HG03103 (cell line): ENCODE measurements around the gene SATB1.

Experiments
- ATAC-seq: cut with Tn5 transposase; IDR thresholded peaks from one replicate; pipeline ENCODE4 v1.9.1; 2021; ENCODE audit warnings: low read depth; ENCODE audit not compliant: unreplicated experiment

The SATB1 gene

DNA sequence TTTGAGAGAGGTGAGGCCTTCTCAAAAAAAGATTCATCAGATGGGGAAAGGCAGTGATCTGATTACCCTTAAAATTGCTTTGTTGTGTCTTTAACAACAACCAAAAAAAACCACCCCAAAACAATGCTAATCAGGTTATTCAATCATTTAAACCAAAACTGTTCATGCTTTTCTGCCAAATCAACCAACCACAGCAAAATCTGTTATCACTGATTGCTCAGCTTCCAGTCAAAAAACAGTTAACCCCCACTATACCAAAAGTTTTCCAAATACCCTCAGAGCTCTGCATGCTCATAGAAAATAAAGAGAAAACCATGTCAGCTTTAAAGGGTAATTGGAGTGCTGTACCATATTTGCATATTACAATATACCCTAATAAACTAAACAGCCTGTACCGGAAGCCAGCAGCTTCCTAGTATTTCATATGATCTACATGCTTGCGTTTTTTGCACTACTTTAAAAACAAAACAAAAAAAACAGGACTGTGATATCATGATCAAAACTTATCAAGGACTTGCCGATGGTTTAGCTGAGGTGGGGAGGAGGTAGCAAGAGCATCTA lies 22.8 kb downstream of the SATB1 start:
- no peak for ATAC-seq

DNA sequence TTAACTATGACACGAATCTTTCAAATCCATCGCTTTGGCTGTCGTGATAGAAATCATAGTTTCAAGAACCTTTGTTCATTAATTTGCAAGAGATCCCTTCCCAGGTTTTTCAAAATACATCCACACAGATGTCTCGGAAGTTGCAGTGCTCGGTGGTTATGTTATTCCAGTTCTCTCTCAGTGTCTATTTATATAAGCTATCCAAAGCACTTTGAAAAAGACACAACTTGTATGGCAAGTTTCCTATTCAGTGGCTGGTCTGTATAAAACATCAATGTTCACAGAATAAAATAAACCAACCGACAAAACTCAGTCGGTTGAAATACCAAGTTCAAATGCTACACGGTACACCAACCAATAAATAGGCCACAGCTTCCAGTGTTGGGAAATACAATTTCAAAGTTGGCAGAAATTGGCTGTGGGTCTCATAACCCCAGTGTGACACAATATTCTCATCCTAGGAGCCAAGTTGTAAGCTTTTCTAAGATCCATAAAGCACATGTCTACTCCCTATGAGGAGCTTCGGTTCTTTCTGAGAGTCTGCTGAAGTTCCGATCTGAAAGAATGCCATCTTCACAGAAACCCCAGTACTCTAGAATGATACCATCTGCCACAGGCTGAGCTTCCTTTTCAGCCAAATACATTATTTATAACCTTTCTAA lies 23.7 kb downstream of the SATB1 start:
- ATAC-seq: no peak

DNA sequence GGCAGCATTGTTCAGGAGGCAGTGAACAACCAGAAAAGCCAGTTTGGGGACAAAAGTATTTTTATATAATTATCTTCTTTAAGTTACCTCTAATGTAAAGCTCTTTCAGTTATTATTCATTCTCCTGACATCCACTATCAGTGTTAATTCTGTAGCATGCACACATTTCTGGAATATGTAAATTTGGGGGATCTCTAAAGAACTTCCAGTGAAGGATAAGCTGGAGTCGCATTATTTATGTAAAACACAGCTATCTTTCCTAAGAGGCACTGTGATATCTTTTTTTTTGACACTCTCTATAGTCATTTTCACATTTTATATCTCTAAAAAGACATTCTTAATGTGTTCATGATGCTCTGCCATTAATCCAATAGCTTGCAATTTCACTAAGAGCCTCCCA lies 26.7 kb downstream of the SATB1 start:
- no peak for ATAC-seq

DNA sequence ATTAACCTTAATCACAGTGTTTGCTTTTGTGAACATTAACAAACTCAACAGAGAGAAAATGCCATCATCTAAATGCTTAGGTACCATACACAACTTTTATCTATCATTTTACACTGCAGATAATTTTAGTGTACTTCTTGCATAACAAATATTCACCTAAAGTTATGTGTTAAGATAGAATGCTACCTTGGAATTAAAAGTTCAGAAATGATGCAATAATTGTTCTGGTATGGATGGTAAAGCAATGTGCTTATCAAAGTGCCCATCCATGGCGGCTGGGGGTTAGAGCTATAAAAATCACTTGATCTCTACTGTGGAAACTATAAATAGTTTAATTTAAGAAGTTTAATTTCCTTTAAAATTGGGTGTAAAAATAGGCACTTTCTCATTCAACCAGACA lies 28.7 kb downstream of the SATB1 start:
- no peak for ATAC-seq

DNA sequence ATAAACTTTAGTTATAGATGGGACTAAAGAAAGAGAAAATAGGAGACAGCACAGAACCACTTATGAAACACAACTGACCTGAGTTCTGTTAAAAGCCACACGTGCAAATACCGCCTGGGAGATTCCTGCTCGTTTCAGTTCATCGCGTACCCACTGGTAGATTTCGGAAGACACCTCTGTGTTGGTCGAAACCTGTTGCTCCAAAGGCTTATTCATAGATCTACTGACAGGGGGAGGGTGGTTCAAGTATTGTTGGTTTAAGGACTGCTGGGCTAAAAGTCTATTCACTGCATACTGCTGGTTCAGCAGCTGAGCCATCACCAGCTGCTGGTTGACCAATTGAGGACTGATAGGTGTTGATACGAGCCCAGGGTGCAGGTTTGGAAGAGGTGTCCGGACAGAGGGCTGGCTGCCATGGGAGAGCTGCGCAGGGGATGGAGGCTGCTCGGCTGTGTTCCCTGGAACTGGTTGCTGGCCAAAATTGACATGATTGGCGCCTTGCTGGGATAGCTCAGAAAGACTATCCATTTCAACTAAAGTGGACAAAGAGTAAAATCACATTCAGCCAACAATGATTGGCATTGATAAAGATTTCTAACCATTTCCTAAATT lies 30.6 kb downstream of the SATB1 start:
- ATAC-seq: no peak

DNA sequence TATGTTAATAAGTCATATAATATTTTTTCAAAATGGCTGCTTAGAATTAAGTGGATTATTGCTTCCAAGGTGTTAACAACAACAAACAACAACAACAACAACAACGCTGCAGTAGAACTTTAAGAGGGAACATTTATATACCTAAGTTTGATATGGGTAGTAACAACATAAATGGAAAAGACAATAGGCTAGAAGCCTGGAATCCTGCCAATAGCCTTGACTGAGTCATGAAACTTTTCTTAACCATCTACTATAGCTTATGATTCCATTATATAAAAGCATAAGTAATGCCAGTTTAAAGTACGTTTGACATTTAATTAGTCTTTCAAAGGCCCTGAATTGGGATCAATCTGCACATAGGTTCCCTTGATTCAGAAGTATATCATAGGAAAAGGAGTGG lies 31.2 kb downstream of the SATB1 start:
- no peak for ATAC-seq

DNA sequence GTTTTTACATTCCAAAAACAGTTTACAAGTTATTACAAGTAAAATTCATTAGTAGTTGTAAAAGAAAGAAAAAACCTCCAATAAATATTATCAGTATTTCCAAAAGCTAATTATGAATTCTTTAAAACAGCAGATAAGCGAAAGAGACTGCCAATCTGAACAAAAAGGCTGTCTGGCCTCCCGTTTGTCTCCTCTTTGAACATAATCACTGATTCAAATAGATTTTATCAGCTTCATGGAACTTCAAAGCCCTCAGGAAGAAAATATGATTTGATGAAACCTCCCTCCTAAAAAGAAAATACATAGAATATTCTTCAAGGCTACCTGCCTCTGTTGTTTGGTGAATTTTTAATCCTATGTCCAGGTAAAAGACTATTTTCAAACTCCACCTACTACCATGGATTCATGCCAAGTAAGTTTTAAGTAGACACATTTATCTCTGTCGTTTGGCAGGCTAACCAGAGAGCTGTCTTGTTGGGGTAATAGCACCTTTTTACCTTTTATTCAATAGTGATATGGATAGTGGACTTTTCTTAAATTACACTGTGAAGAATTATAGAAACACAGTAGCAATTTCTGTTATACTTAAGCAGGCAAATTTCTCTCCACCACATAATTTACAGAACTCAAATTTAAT lies 35.0 kb downstream of the SATB1 start:
- ATAC-seq: no peak

DNA sequence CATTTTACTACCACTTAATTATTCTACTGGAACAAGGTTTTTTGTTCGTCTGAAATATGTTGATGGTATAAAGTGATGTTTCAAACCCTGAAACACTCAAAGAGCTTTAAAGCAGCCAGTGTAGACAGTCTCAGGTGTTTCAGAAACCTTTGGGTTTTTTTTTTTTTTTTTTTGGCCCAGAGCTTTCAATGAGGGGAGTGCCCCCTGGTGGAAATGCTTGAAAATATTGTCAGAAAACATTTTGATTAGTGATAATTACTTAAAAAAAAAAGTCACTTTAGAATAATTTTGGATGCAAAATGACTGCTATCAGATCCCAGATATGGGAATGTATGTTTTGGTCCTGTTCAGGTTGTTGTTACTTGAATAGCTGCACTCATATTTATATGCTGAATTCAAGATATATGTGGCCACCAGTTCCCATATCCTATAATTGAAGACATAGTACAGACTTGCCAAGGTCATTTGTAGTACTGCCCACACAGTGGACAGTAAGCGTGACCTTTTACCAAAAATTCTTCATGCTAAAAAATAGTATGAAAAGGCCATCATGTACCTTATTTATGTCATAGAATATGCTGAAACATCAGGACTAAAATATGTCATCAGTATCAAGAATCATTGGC lies 35.9 kb downstream of the SATB1 start:
- ATAC-seq: no peak

DNA sequence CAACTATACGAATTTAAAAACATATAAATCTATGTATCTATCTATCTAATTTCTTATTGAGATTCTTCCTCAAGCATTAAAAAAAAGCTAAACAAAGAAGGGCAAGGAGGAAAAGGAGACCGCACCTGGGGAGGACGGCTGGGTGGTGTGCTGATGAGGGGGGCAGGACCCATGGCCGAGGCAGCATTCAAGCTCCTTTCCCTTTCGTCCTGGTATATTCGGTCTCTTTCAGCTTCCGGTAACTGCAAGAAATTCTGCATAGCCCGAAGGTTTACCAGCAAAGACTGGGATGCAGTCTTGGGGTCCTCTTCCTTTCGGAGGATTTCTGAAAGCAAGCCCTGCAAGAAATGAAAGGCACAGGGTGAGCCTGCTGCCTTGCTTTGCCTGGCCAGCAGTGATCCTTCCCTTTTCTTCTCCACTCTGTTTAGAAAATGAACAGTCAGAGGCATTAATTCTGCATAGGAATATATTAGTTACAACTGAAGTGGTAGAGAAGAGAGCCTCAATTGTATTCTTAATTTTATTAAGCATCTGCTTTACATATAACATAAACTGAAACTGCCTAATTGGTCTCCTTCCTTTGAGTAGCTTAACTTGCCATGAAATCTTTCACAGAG lies 38.8 kb downstream of the SATB1 start:
- ATAC-seq: no peak

DNA sequence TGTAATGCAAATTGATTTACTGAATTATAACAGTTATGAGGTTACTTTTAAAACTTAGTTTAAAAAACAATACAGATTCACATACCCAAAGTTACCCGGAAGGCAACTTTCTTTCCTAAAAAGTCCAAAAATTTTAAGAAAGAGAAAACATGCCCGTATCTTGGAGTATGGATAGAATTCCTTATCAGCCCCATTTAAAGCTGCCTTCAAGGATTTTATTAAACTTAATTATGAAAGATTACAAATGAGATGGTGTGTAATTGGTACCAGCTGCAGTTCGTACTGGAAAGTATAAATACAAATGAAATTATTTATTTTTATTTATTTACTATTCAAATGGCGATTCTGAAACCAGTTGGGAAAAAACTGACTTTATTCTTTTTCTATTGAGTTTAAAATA lies 39.4 kb downstream of the SATB1 start:
- ATAC-seq: no peak

DNA sequence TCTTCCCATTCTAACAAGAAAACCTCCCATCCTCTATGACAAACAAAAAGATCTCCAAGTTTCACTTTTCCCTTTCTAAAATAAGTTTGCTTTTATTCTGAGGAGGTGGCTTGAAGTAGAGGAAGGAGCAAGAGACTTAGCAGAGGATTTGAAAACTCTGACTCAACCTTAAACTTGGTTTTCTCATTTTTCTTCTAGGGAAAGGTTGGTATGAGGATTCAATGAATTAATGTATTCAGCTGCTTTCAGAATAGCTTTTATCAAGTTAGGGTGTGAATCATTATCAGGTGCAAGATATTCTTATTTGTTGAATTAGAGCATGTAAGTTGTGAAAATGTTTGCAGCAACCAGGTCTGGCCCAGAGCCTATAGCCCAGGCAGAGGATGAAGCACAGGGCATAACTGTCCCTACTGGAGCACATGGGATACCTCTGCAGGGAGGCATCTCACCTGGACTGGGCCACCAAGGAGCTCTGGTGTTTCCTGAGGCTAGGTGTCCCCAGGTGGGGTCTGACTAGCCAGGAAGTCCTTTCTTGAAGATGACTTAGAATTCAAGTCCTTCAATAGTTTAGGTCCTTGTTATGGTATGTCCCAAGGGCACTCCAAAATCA lies 42.3 kb downstream of the SATB1 start:
- ATAC-seq: no peak

DNA sequence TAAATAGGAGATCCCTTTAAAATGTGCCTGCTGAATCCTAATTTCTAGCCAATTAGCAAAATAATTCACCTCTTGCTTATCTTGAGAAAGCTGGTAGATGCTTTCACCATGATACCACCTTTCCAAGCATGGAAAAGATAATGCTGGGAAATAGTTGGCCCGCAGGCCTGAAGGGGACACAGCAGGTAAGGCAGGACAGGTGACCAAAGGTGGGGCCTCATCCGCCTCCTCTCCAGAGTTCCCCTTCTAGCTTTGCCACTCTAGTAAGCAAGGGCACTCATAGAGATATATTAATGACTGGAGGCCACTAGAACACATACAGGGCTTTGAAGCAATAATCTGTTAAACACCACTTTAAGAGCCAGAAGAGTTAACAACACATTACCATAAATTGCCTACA lies 45.5 kb downstream of the SATB1 start:
- ATAC-seq: no peak

DNA sequence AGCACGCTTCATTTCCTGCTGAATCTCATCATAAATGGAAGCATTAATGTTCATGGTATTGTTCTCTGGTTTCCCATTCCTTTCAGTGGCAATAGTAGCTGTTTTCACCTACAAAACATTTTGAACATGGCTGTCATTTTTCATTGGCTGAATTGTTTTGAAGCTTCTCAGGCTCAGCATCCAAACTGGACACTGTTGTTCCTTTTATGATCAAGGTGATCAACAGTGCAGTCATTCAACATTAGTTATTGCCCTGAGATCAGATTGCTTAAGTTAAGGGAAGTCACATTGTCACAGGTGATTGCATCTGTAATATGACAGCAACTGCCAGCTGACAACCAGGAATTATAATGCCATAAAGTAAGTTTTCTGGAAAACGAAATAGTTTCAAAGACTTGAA lies 46.9 kb downstream of the SATB1 start:
- ATAC-seq: no peak

DNA sequence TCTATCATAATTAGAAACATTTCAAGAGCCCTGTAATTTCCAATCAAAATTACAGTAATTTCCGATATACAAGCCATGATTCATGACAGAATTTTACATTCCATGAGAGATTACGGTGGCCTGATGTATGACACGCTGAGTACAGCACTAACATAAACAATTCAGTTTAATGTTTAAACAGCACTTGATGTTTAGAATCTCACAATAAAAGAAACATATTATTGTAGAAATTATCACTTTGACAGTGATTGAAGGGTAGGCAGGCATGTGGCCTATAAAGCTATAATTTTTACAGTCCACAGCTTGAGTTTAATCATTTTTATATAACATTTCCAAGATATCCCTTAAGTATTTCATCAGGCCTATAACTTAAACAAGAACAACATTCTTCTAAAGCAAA lies 48.5 kb downstream of the SATB1 start:
- no peak for ATAC-seq

DNA sequence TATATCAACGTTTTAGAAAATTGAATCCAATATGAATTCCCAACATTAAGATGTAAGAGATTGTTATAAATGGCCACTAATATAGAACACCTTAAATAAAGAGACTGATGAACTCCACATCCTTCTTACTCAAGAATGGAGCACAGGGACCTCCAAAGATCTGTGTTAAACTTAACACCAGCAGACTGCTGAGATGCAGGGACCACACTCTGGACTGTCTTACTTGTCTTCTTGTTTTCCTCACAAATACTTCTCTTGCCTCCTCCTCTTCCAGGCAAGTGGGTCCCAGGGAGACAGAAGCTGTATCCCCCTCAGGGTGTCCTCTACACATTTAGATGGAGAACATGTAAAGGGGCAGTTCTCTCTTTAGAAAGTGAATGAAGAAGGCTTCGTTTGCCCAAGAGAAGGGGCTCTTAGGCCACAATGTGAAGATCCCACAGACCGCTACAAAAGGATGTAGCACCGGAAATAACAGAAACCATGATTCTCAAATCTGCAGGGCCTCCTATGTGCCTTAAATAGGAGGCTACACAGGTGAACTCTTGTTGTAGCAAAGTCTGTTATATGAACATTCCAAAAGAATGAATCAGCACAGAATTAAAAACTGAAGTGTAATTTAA lies 52.2 kb downstream of the SATB1 start:
- ATAC-seq: no peak

DNA sequence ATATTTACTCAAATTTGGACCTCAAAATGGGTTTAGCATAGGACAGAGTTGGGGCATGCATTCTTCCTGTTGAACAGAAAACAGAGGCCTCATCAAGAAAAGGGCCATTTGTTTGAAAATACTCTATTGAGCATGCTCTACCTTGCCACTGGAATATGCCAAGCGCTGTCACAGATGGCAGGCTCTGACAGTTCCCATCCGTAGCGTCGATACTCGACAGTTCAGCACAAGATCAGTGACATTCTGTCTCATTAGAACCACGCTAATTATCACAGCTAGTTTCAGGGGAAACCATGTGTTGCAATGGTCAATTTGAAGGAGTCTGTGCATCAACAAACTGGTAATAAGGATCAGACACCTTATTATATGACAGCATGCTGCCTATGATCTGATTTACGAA lies 54.5 kb downstream of the SATB1 start:
- no peak for ATAC-seq

DNA sequence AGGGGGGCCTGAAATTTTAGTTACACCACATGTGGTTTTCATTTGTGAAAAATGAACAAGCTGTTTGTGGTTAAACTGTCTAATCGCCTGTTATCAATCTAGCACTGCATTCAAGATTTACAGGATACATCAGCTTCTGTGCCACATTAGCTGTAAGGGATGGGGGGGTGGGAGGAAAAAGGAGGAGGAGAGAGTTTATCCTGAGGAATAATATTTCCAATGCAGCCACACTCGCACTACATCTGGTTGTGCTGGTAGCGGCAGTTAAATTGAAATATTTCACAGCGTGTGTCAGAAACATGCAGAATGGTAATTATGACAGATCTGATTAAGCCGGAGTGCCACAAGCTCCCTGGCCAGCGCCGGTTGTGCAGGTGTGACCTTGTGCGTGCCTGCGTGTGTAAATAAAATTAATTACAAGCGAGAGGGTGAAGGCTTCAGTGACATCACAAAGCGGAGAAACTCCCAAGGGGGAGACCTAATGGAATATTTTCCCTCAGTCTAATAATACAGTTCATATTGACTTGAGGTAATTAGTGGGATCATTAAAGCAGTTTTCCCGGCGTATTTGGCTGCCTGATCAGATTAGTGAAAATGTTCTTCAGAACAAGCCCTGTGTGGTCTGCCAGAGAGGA lies 55.5 kb downstream of the SATB1 start:
- ATAC-seq: no peak

DNA sequence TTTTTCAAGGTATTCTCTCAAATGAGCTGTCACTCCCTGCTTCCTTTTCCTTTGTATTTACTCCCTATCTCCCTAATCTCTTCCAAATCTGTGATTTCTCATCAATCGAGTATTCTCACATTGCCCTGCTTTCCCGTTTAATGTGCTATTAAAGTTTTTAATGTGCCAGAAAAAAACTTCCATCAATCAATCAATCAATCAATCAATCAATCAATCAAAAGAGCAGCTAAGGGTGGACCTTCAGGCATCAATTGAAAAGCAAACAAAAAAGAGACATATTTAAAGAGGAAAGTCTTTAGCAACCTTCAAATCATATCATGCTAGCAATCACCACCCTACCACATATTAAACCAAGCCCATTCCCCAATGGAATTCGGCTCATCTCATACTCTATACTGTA lies 58.9 kb downstream of the SATB1 start:
- ATAC-seq: no peak

DNA sequence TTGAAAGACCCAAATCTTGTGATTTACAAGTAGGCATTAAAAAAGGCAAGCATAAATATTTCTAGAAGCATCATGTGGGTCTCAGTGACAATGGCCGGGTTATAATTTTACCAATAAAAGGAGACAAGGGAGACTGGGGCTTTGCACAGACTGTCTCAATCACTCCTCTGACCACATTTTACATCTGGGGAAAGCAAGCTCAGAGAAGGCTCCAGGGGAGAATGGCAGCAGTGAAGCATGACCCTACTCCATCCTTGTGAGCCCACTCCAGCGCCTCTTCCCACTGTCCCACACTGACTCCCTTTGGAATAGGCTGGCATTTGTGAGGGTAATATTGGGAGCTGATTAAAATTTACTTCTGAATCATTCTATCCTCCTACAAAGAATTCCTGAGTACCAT lies 61.8 kb downstream of the SATB1 start:
- no peak for ATAC-seq

DNA sequence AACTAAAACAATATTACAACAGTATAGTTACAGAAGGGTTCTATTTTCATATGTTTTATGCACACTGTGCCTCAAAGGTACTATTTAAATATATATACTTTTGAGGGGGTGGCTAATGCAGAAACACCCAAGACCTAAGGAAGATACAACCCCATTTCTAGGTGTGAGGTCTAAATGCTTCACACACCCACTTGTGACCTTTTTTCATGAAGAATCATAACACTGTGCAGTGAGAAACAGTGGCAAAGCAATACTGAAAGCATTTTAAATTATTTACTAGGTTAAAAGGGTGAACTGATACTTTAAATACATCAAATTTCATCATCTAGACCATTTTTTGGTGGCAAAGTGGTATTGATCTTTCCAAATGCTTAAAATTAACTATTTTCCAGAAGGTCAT lies 67.4 kb downstream of the SATB1 start:
- ATAC-seq: no peak
